GM12872 (cell line): Measurements from ENCODE around the gene ADH5.

Source experiments
- CTCF ChIP-seq: IDR thresholded peaks from 3 replicates; pipeline ENCODE4 v1.5.1; 2011; ENCODE audit warnings: low read depth, mild to moderate bottlenecking, low read length, moderate library complexity; ENCODE audit not compliant: insufficient read depth

ADH5 gene

DNA sequence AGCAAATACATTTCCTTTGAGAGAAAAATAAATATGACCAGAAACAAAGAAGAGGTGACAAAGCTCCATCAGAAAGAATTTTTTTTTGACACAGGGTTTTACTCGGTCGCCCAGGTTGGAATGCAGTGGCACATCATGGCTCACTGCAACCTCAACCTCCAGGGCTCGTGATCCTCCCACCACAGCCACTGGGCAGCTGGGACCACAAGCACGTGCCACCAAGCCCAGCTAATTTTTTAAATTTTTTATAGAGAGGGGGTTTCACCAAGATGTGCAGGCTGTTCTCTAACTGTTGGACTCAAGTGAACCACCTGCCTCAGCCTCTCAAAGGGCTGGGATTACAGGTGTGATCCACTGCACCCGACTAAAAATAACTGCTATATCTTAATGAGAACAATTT lies 10.3 kb downstream of the ADH5 start:
- no peak for TF ChIP-seq CTCF

DNA sequence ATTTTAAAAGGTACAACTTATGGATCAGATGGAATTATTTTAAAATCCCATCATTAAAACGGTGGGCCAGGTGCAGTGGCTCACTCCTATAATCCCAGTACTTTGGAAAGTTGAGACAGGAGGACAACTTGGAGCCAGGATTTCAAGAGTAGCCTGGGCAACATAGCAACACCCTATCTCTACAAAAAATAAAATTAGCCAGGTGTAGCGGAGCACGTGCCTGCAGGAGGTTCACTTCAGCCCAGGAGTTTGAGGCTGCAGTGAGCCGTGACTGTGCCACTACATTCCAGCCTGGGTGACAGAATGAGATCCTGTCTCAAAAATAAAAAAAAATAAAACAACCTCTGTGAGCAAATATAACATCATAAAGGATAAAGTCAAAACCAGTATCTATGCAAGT lies 11.4 kb downstream of the ADH5 start:
- no peak for TF ChIP-seq CTCF

GRCh38 chr4:99076292-99076976 lies 12.2 kb downstream of the ADH5 start:
- TF ChIP-seq CTCF, result no peak

GRCh38 chr4:99074816-99075215 lies 13.8 kb downstream of the ADH5 start:
- TF ChIP-seq CTCF, result no peak

DNA sequence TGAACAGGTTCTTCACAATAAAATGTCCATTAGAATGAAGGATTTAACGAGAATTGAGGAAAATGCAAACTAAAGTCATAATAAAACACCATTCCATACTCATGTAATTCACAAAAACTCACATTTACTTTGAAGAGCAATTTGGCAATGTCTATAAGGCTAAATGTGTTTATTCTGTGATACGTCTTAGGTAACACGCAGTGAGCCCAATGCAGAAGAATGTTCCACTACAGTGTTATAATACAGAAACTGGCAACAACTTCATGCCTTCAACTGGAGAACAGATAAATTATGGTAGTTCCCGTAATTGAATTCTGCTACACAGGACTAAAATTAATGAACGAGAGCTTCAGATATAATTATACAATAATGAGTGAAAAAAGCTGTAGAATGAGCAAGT lies 17.4 kb downstream of the ADH5 start:
- TF ChIP-seq CTCF, result no peak

DNA sequence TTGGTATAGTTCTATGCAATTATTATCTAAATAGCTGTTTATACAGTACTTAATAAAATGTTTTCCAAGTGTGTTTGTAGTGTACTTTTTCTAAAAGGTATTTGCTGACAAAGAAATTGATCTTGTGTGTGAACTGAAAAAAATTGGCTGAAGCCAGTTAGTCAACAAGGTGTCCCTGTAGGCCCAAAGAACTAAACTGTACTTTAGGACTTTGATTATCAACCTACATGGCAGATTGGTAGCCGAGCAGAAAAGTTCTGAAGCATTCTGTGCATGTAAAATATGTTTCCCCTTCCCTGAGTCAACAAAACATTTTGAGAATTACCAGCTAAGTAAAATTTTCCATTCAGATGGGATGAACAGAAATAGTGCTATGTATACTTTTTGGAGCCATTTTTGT lies 21.0 kb downstream of the ADH5 start:
- no peak for TF ChIP-seq CTCF

GRCh38 chr4:99062120-99062519 lies 26.5 kb downstream of the ADH5 start:
- TF ChIP-seq CTCF, result no peak
